DOHH2 (cell line): ENCODE measurements around the gene WDR48.

Experiments
- H3F3A ChIP-seq: fragments of 200-600 bp; sonication (generic), shearing (Covaris generic); 2 replicates; pipeline ENCODE4 v1.6.0; 2016; ENCODE audit warnings: antibody characterized with exemption, mild to moderate bottlenecking; ENCODE audit not compliant: control insufficient read depth, insufficient read depth
- H3K27ac ChIP-seq: fragments of 200-600 bp; sonication (generic); 2 replicates; pipeline ENCODE4 v1.5.1; 2014; ENCODE audit warnings: low read depth, mild to moderate bottlenecking, low read length, moderate library complexity
- H3K27me3 ChIP-seq: fragments of 200-600 bp; sonication (generic); 2 replicates; pipeline ENCODE4 v1.6.1; 2014; ENCODE audit warnings: mild to moderate bottlenecking, low read length, mixed read lengths; ENCODE audit not compliant: control insufficient read depth
- H3K36me3 ChIP-seq: fragments of 200-600 bp; sonication (generic); 2 replicates; pipeline ENCODE4 v1.6.1; 2014; ENCODE audit warnings: mild to moderate bottlenecking, low read length, moderate library complexity, mixed read lengths; ENCODE audit not compliant: control insufficient read depth
- H3K4me1 ChIP-seq: fragments of 200-600 bp; sonication (generic); 2 replicates; pipeline ENCODE4 v1.6.1; 2014; ENCODE audit warnings: mild to moderate bottlenecking, low read length, mixed read lengths; ENCODE audit not compliant: control insufficient read depth
- H3K4me2 ChIP-seq: fragments of 200-600 bp; sonication (generic); 2 replicates; pipeline ENCODE4 v1.6.0; 2014; ENCODE audit warnings: mild to moderate bottlenecking, low read length, moderate library complexity
- H3K4me3 ChIP-seq: fragments of 200-600 bp; sonication (generic); 2 replicates; pipeline ENCODE4 v1.5.1; 2014; ENCODE audit warnings: mild to moderate bottlenecking, low read length, mixed read lengths
- H3K79me2 ChIP-seq: fragments of 200-600 bp; sonication (generic); 2 replicates; pipeline ENCODE4 v1.6.1; 2014; ENCODE audit warnings: mild to moderate bottlenecking, low read length, mixed read lengths; ENCODE audit not compliant: control insufficient read depth
- H3K9me2 ChIP-seq: fragments of 200-600 bp; sonication (generic); replicated peaks from 2 replicates; pipeline ENCODE4 v1.6.1; 2014; ENCODE audit warnings: mild to moderate bottlenecking, low read length, mixed read lengths; ENCODE audit not compliant: control insufficient read depth
- H3K9me3 ChIP-seq: fragments of 200-600 bp; sonication (generic); 2 replicates; pipeline ENCODE4 v1.6.1; 2014; ENCODE audit warnings: antibody characterized with exemption, low read length, mixed read lengths; ENCODE audit not compliant: control insufficient read depth, insufficient read depth
- H4K20me1 ChIP-seq: fragments of 200-600 bp; sonication (generic); 2 replicates; pipeline ENCODE4 v1.6.0; 2014; ENCODE audit warnings: low read depth, mild to moderate bottlenecking, antibody characterized with exemption, low read length, moderate library complexity; ENCODE audit not compliant: control insufficient read depth, insufficient read depth
- CTCF ChIP-seq: fragments of 200-600 bp; sonication (generic); IDR thresholded peaks from one replicate; pipeline ENCODE4 v1.5.1; 2014; ENCODE audit warnings: antibody characterized with exemption, mild to moderate bottlenecking, low read depth, low read length; ENCODE audit not compliant: poor library complexity, severe bottlenecking
- EZH2phosphoT487 ChIP-seq: fragments of 200-600 bp; sonication (generic); IDR thresholded peaks from 2 replicates; pipeline ENCODE4 v1.6.1; 2017; ENCODE audit warnings: borderline replicate concordance, mild to moderate bottlenecking, antibody characterized with exemption, low read length, moderate library complexity, mixed read lengths

Gene WDR48

GRCh38 chr3:39144095-39144747, 92.4 kb downstream of the WDR48 start:
- H3K27ac ChIP-seq, result no peak overlapping the region

GRCh38 chr3:39144748-39145380, 93.0 kb downstream of the WDR48 start:
- Histone ChIP-seq H4K20me1 (no peaks in the 10 kb centered on the region; the same call in 1 of the 2 replicates), H3K27ac (no peak overlapping the region), H3K9me3 (no peaks in the 10 kb centered on the region), H3K4me3 (no peak overlapping the region), H3K4me2 (no peak overlapping the region), H3K27me3 (no peaks in the 10 kb centered on the region), H3K79me2 (peaks cover 64% of the 10 kb centered on the region), H3K36me3 (peaks cover 76% of the 10 kb centered on the region), H3F3A (peaks cover 22% of the 10 kb centered on the region), H3K4me1 (peaks cover 62% of the 10 kb centered on the region), H3K9me2 (no peaks in the 10 kb centered on the region)
- TF ChIP-seq CTCF, result no peak
- TF ChIP-seq EZH2phosphoT487, result no peak

More at GRCh38 chr3:39144095-39144747, 92.4 kb downstream of the WDR48 start:
- no peak overlapping the region for H3K4me3 ChIP-seq
- H3K4me2 ChIP-seq, result no peak overlapping the region
- no peaks in the 10 kb centered on the region for H3K9me2 ChIP-seq
- H3K79me2 ChIP-seq, result peaks cover 57% of the 10 kb centered on the region
- peaks cover 56% of the 10 kb centered on the region for H3K4me1 ChIP-seq
- peaks cover 16% of the 10 kb centered on the region for H3F3A ChIP-seq
- peaks cover 79% of the 10 kb centered on the region for H3K36me3 ChIP-seq
- H3K9me3 ChIP-seq, result no peaks in the 10 kb centered on the region
- no peaks in the 10 kb centered on the region for H3K27me3 ChIP-seq
- TF ChIP-seq EZH2phosphoT487 (no peak), CTCF (no peak)
- H4K20me1 ChIP-seq, result no peaks in the 10 kb centered on the region; the same call in 1 of the 2 replicates

GRCh38 chr3:39146083-39146501, 94.3 kb downstream of the WDR48 start:
- Histone ChIP-seq H3K4me3 (peak overlapping the region; percentile 87), H3K36me3 (peaks cover 71% of the 10 kb centered on the region), H3K4me2 (peak overlapping the region; percentile 100), H3K79me2 (peaks cover 76% of the 10 kb centered on the region), H3K27ac (peak overlapping the region; percentile 98), H4K20me1 (no peaks in the 10 kb centered on the region; the same call in 1 of the 2 replicates), H3K9me2 (no peaks in the 10 kb centered on the region), H3F3A (peaks cover 31% of the 10 kb centered on the region), H3K4me1 (peaks cover 74% of the 10 kb centered on the region), H3K9me3 (no peaks in the 10 kb centered on the region), H3K27me3 (no peaks in the 10 kb centered on the region)
- peak; percentile 33 for TF ChIP-seq CTCF
- no peak for TF ChIP-seq EZH2phosphoT487
